ENCODE measurements around the gene PFDN6.
"Not testable (repeated sequence)": the region's sequence is repeated elsewhere in the genome, so short reads cannot be mapped to it uniquely, and the experiment has no call there.

PFDN6 gene

GRCh38 chr6:33272275-33273128, 16.9 kb upstream of the PFDN6 start:
- no peak for DNase-seq
- TF ChIP-seq, protein P1, sequence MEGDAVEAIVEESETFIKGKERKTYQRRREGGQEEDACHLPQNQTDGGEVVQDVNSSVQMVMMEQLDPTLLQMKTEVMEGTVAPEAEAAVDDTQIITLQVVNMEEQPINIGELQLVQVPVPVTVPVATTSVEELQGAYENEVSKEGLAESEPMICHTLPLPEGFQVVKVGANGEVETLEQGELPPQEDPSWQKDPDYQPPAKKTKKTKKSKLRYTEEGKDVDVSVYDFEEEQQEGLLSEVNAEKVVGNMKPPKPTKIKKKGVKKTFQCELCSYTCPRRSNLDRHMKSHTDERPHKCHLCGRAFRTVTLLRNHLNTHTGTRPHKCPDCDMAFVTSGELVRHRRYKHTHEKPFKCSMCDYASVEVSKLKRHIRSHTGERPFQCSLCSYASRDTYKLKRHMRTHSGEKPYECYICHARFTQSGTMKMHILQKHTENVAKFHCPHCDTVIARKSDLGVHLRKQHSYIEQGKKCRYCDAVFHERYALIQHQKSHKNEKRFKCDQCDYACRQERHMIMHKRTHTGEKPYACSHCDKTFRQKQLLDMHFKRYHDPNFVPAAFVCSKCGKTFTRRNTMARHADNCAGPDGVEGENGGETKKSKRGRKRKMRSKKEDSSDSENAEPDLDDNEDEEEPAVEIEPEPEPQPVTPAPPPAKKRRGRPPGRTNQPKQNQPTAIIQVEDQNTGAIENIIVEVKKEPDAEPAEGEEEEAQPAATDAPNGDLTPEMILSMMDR (IDR thresholded peaks at IDR 0.05): no peak
- H3K4me1 ChIP-seq: peaks cover 6 to 58% (median 53%) of the 10 kb centered on the region in 4 donors
- peaks cover 35 to 55% (median 35%) of the 10 kb centered on the region in 3 donors for H3K36me3 ChIP-seq
- no peaks in the 10 kb centered on the region for H3K27me3 ChIP-seq
- H3K9me3 ChIP-seq: no peaks in the 10 kb centered on the region
- peak overlapping the region; percentile 91 to 95 for H3K27ac ChIP-seq
- intact Hi-C loops (cut with DNase I; ENCODE audit: low total_unique reads): no loop called here
- H3K4me3 ChIP-seq: peak overlapping the region; percentile 60 to 91

- intact Hi-C loops (cut with DNase I; ENCODE audit: low total_unique reads): no loop called here
- peak overlapping the region in 1 of 2 donors; percentile 91 for H3K4me3 ChIP-seq
Observed at GRCh38 chr6:33273129-33273923, 16.1 kb upstream of the PFDN6 start.

GRCh38 chr6:33273924-33274902, 15.2 kb upstream of the PFDN6 start:
- Histone ChIP-seq H3K4me1 (peaks cover 6 to 73% (median 59%) of the 10 kb centered on the region in 4 donors), H3K27ac (no peak overlapping the region), H3K4me3 (no peak overlapping the region), H3K36me3 (peaks cover 18 to 48% (median 24%) of the 10 kb centered on the region in 3 donors), H3K9me3 (no peaks in the 10 kb centered on the region), H3K27me3 (no peaks in the 10 kb centered on the region)
- intact Hi-C loops (cut with DNase I; ENCODE audit: low total_unique reads): no loop called here
- TF ChIP-seq, protein P1 (IDR thresholded peaks at IDR 0.05): no peak
- no peak for DNase-seq

More at GRCh38 chr6:33273129-33273923, 16.1 kb upstream of the PFDN6 start:
- no peak for DNase-seq
- Histone ChIP-seq H3K9me3 (no peaks in the 10 kb centered on the region), H3K4me1 (peaks cover 6 to 67% (median 57%) of the 10 kb centered on the region in 4 donors), H3K36me3 (peaks cover 27 to 48% (median 27%) of the 10 kb centered on the region in 3 donors), H3K27ac (peak overlapping the region; percentile 91 to 95), H3K27me3 (no peaks in the 10 kb centered on the region)
- TF ChIP-seq, protein P1 (IDR thresholded peaks at IDR 0.05): no peak

DNA sequence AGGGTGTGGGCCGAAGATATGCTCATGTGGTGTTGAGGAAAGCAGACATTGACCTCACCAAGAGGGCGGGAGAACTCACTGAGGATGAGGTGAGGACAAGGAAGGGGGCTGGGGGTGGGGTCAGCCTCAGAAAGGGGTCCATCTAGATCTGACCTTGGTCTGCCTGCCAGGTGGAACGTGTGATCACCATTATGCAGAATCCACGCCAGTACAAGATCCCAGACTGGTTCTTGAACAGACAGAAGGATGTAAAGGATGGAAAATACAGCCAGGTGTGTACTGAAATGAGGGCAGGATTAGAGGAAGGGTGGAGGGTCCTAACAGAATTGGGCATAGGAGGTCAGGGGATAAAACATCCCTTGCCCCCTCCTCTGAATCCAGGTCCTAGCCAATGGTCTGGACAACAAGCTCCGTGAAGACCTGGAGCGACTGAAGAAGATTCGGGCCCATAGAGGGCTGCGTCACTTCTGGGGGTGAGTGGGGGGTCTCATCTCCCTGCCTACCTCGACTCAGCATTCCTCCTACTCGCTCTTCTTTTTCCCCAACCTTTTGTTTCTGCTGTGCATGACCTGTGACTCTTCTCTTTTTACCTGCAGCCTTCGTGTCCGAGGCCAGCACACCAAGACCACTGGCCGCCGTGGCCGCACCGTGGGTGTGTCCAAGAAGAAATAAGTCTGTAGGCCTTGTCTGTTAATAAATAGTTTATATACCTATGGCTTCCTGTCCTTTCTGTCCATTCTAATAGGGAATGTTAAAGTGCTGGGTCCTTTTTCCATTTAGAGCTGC, 13.4 kb upstream of the PFDN6 start:
- peak overlapping the region; percentile 87 for H3K27ac ChIP-seq
- H3K27me3 ChIP-seq; intact Hi-C loops (cut with DNase I; ENCODE audit: low total_unique reads); H3K9me3 ChIP-seq; DNase-seq: not testable (repeated sequence)
- peak overlapping the region; percentile 79 to 83 for H3K4me3 ChIP-seq
- peaks cover 18 to 63% (median 35%) of the 10 kb centered on the region in 3 donors for H3K36me3 ChIP-seq
- peaks cover 6 to 62% (median 48%) of the 10 kb centered on the region in 4 donors for H3K4me1 ChIP-seq

GRCh38 chr6:33276581-33276863, 12.9 kb upstream of the PFDN6 start:
- TF ChIP-seq, protein P1 (IDR thresholded peaks at IDR 0.05): no peak
- peaks cover 6 to 60% (median 46%) of the 10 kb centered on the region in 4 donors for H3K4me1 ChIP-seq
- H3K36me3 ChIP-seq: peaks cover 18 to 64% (median 36%) of the 10 kb centered on the region in 3 donors
- H3K4me3 ChIP-seq: peak overlapping the region; percentile 79 to 83
- peak overlapping the region; percentile 87 for H3K27ac ChIP-seq
- H3K9me3 ChIP-seq: no peaks in the 10 kb centered on the region
- intact Hi-C loops (cut with DNase I; ENCODE audit: low total_unique reads): no loop called here
- no peaks in the 10 kb centered on the region for H3K27me3 ChIP-seq
- no peak for DNase-seq

Measured in tibial artery (tissue), 4 donors.